HCT116 (cell line): Measurements from ENCODE around the gene RFTN1.

Source experiments
- JUND ChIP-seq: IDR thresholded peaks from 2 replicates; pipeline ENCODE4 v1.6.1; 2012
- POLR2AphosphoS5 ChIP-seq: IDR thresholded peaks from 2 replicates; pipeline ENCODE4 v1.6.1; 2011; ENCODE audit warnings: mild to moderate bottlenecking, low read depth, low read length, moderate library complexity
- YY1 ChIP-seq: IDR thresholded peaks from 2 replicates; pipeline ENCODE4 v1.6.1; 2011; ENCODE audit warnings: low read length, low read depth, moderate library complexity, mild to moderate bottlenecking; ENCODE audit not compliant: insufficient replicate concordance; ENCODE audit errors: extremely low read depth
- ZNF274 ChIP-seq: fragments of 200-500 bp; sonication (Bioruptor generic); IDR thresholded peaks from 2 replicates; pipeline ENCODE4 v1.6.1; 2014; ENCODE audit warnings: mild to moderate bottlenecking, low read depth, low read length, inconsistent platforms
- TF ChIP-seq, protein P1 (sequence below), 3 experiments: fragments of 200-600 bp in 1 of 3; sonication (generic) in 1 of 3; IDR thresholded peaks in 2 of 3; conservative IDR thresholded peaks in 1 of 3; 2 replicates each; pipeline ENCODE4 v1.5.1; 2012 to 2017; ENCODE audit warnings: low read depth in 2 of 3, low read length in 2 of 3, antibody characterized with exemption in 1 of 3, borderline replicate concordance in 1 of 3, control low read depth in 1 of 3, mild to moderate bottlenecking in 1 of 3, mixed read lengths in 1 of 3, mixed run types in 1 of 3, moderate library complexity in 1 of 3; ENCODE audit not compliant: insufficient read depth in 1 of 3
- TF ChIP-seq, protein P2 (sequence below): IDR thresholded peaks from 2 replicates; pipeline ENCODE4 v1.6.1; 2011; ENCODE audit warnings: mild to moderate bottlenecking, low read length, moderate library complexity; ENCODE audit not compliant: insufficient replicate concordance; ENCODE audit errors: extremely low read depth

DNA sequence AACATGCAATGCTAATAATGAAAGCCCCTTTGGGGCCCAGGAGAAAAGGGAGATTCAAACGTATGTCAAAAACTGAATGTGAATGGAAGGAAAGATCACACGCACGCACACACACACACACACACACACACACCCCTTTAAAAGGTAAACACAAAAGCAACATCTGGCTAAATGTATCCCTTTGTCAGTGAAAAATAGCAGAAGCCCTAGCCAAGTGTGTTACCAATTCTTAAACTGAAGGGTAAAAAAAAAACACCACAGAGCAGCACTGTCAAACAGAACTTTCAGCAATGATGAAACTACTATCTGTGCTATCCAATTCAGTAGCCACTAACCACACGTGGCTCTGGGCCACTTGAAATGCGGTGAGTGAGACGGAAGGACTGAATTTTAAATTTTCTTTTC, 4.9 kb downstream of the RFTN1 start:
- TF ChIP-seq, protein P1, sequence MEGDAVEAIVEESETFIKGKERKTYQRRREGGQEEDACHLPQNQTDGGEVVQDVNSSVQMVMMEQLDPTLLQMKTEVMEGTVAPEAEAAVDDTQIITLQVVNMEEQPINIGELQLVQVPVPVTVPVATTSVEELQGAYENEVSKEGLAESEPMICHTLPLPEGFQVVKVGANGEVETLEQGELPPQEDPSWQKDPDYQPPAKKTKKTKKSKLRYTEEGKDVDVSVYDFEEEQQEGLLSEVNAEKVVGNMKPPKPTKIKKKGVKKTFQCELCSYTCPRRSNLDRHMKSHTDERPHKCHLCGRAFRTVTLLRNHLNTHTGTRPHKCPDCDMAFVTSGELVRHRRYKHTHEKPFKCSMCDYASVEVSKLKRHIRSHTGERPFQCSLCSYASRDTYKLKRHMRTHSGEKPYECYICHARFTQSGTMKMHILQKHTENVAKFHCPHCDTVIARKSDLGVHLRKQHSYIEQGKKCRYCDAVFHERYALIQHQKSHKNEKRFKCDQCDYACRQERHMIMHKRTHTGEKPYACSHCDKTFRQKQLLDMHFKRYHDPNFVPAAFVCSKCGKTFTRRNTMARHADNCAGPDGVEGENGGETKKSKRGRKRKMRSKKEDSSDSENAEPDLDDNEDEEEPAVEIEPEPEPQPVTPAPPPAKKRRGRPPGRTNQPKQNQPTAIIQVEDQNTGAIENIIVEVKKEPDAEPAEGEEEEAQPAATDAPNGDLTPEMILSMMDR (IDR thresholded peaks at IDR 0.05 in 2 of 3, conservative IDR thresholded peaks at IDR 0.05 in 1 of 3; ENCODE audit: borderline replicate concordance in 1 of 3, insufficient read depth in 1 of 3, low read depth in 2 of 3, low read length in 2 of 3) = no peak
- TF ChIP-seq, protein P2, sequence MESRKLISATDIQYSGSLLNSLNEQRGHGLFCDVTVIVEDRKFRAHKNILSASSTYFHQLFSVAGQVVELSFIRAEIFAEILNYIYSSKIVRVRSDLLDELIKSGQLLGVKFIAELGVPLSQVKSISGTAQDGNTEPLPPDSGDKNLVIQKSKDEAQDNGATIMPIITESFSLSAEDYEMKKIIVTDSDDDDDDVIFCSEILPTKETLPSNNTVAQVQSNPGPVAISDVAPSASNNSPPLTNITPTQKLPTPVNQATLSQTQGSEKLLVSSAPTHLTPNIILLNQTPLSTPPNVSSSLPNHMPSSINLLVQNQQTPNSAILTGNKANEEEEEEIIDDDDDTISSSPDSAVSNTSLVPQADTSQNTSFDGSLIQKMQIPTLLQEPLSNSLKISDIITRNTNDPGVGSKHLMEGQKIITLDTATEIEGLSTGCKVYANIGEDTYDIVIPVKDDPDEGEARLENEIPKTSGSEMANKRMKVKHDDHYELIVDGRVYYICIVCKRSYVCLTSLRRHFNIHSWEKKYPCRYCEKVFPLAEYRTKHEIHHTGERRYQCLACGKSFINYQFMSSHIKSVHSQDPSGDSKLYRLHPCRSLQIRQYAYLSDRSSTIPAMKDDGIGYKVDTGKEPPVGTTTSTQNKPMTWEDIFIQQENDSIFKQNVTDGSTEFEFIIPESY = no peak
- TF ChIP-seq ZNF274 (no peak), JUND (no peak), POLR2AphosphoS5 (no peak), YY1 (no peak)
